ENCODE results near the gene SPCS1.

Gene SPCS1

GRCh38 chr3:52715714-52716305 is 9.9 kb downstream of the SPCS1 start:
- H3K4me3 ChIP-seq (ENCODE audit: low read depth, low read length): no peak overlapping the region
- no peak for DNase-seq (ENCODE audit: low read depth)
- TF ChIP-seq CTCF (IDR thresholded peaks at IDR 0.05; ENCODE audit: low read depth, low read length, missing control alignments): no peak
- in situ Hi-C loops (cut with HindIII; ENCODE audit: low sequenced_read_pairs): no loop called here

- in situ Hi-C loops (cut with HindIII; ENCODE audit: low sequenced_read_pairs): no loop called here
- no peak overlapping the region for H3K4me3 ChIP-seq (ENCODE audit: low read depth, low read length)
- TF ChIP-seq CTCF (IDR thresholded peaks at IDR 0.05; ENCODE audit: low read depth, low read length, missing control alignments): no peak
- DNase-seq (ENCODE audit: low read depth): no peak
Measured at GRCh38 chr3:52719618-52720017, 13.7 kb downstream of the SPCS1 start.

DNA sequence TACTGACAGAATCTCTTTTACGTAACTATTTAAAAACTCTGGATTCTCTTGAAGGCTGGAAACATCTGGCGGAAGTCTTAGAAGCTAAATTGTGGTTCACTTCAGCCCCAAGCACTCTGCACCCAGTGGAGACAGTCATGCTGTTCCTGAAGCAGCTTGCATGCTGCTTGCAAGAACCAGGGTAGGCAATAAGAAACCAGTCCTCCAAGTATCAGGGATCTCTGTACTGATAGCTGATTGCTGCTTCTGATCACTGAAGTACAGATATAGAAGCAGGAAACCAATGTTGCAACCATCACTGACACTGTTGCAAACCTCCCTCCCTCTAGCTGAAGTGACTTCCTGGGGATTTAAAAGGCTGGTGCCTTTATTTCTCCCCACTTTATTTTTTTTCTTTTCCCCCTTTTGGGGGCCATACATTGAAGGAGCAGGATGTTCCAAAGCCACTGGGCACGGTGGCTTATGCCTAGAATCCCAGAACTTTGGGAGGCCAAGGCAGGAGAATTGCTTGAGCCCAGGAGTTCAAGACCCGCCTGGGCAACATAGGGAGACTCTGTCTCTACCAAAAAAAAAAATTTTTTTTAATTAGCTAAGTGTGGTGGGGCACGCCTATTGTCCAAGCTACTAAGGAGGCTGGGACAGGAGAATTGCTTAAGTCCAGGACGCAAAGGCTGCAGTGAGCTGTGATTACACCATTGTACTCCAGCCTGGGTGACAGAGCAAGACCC is 15.3 kb downstream of the SPCS1 start:
- in situ Hi-C loops (cut with HindIII; ENCODE audit: low sequenced_read_pairs): no loop called here
- no peak for TF ChIP-seq CTCF (IDR thresholded peaks at IDR 0.05; ENCODE audit: low read depth, low read length, missing control alignments)
- no peak for DNase-seq (ENCODE audit: low read depth)
- H3K4me3 ChIP-seq (ENCODE audit: low read depth, low read length): no peak overlapping the region

DNA sequence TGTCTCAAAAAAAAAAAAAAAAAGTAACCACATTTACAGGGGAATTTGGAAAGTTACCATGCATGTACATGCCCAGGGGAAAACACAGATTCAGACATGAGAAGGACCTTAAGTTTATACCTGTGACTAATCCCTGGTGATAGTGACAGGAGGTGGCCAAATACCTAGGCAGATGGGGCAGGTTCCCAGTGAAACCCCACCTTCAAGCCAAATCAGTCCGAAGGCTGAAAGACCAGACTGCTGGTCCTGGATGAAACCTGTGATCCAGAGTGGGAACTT is 15.8 kb downstream of the SPCS1 start:
- in situ Hi-C loops (cut with HindIII; ENCODE audit: low sequenced_read_pairs): no loop called here
- no peak overlapping the region for H3K4me3 ChIP-seq (ENCODE audit: low read depth, low read length)
- TF ChIP-seq CTCF (IDR thresholded peaks at IDR 0.05; ENCODE audit: low read depth, low read length, missing control alignments): no peak
- DNase-seq (ENCODE audit: low read depth): no peak

- TF ChIP-seq CTCF (IDR thresholded peaks at IDR 0.05; ENCODE audit: low read depth, low read length, missing control alignments): no peak
- in situ Hi-C loops (cut with HindIII; ENCODE audit: low sequenced_read_pairs): no loop called here
- no peak overlapping the region for H3K4me3 ChIP-seq (ENCODE audit: low read depth, low read length)
- DNase-seq (ENCODE audit: low read depth): no peak
Measured at GRCh38 chr3:52722491-52722890, 16.6 kb downstream of the SPCS1 start.

GRCh38 chr3:52723935-52724334 is 18.0 kb downstream of the SPCS1 start:
- no peak overlapping the region for H3K4me3 ChIP-seq (ENCODE audit: low read depth, low read length)
- TF ChIP-seq CTCF (IDR thresholded peaks at IDR 0.05; ENCODE audit: low read depth, low read length, missing control alignments): no peak
- in situ Hi-C loops (cut with HindIII; ENCODE audit: low sequenced_read_pairs): no loop called here
- DNase-seq (ENCODE audit: low read depth): no peak

Data from astrocyte of the cerebellum (primary cell).